Ovary (tissue), 9 donors: ENCODE measurements around the gene ADRA2C. TPM values are rescaled to one million over a fixed set of nuclear protein-coding genes. Genes with fewer than 3 reads are reported as not detected.

Experiments used
- DNase-seq, 5 donors: peaks; one replicate each; pipeline ENCODE4 v3.0.0-alpha.2; 2019 to 2020
- H3K27ac ChIP-seq, 2 donors: fragments of 200-600 bp; one replicate each; pipeline versions ENCODE4 v1.5.1 to v1.8.0; 2019 to 2022
- H3K27me3 ChIP-seq: fragments of 200-600 bp; one replicate; pipeline ENCODE4 v1.8.0; 2022
- H3K36me3 ChIP-seq: fragments of 200-600 bp; sonication (generic); one replicate; pipeline ENCODE4 v1.5.1; 2019
- H3K4me1 ChIP-seq: one replicate; pipeline ENCODE4 v1.8.1; 2013; ENCODE audit warnings: mild to moderate bottlenecking, moderate library complexity; ENCODE audit not compliant: insufficient read depth
- H3K4me3 ChIP-seq: fragments of 200-600 bp; sonication (generic); one replicate; pipeline ENCODE4 v1.5.1; 2017
- H3K9me3 ChIP-seq, 2 donors: fragments of 200-600 bp in 1 of 2; sonication (generic) in 1 of 2; one replicate each; pipeline versions ENCODE4 v1.5.1 to v1.8.1; 2013 to 2019; ENCODE audit warnings: mild to moderate bottlenecking in 1 of 2, moderate library complexity in 1 of 2
- EP300 ChIP-seq: sonication (generic); formaldehyde crosslinking; IDR thresholded peaks from one replicate; pipeline ENCODE4 v1.6.1; 2017; ENCODE audit warnings: antibody characterized with exemption
- POLR2A ChIP-seq: fragments of 450-650 bp; IDR thresholded peaks from one replicate; pipeline ENCODE4 v1.6.1; 2017; ENCODE audit warnings: antibody characterized with exemption, mild to moderate bottlenecking, moderate library complexity
- WGBS, 3 donors: extraction: QIAGEN DNeasy Blood & Tissue Kit in 1 of 3; methylation state at CpG; one replicate each; pipeline versions ENCODE4 v1.1.5 to v1.1.7; 2013 to 2017; 5-methylcytosine and 5-hydroxymethylcytosine counted together
- intact Hi-C, 4 donors: fragments of 100-400 bp; cut with DNase I; formaldehyde crosslinking; loops; one replicate each; pipeline versions ENCODE4 v1.11.0 to v1.15.1; 2022 to 2023
- polyA plus RNA-seq, 2 donors: library from polyadenylated mRNA; stranded (reverse); fragments of 200-250 nt in 1 of 2; fragments of 350-450 nt in 1 of 2; fragmentation: Illumina TruSeq in 1 of 2; extraction: RNeasy Lipid Tissue Mini Kit (QIAGEN cat#74804) in 1 of 2; gene quantifications; one replicate each; pipeline ENCODE4 v1.2.3, GENCODE V29; 2013 to 2014
- total RNA-seq, 7 donors: library from RNA; depleted of rRNA in 2 of 7; stranded (reverse); fragments of >200 nt in 2 of 7; fragmentation: NEBNext Ultra II Directional in 3 of 7; extraction: Animal tissue kit (Norgen Biotek cat#: 25700) in 3 of 7; gene quantifications; one replicate each; pipeline versions ENCODE4 v1.1.0 to v1.2.4, GENCODE V29; 2016 to 2023
- TF ChIP-seq, protein P1 (sequence below), 3 donors: fragments of 450-650 bp in 2 of 3; fragments of 200-600 bp in 1 of 3; IDR thresholded peaks; one replicate each; pipeline versions ENCODE4 v1.5.1 to v1.8.0; 2016 to 2022; ENCODE audit warnings: antibody characterized with exemption in 3 of 3, mild to moderate bottlenecking in 1 of 3
- donor health status: DM: no; HTN: no; CAD: no; lungs with moderate emphysema.
- donor health status: DM: no; HTN: no; CAD: no.
- donor health status: Bipolar disorder and iron deficiency.
- donor health status: DM: yes; HTN: yes; CAD: no.
- donor health status: DM: no; HTN: no; CAD: no.
- donor health status: DM: yes; HTN: yes; CAD: no.

Gene ADRA2C
- total and polyA plus RNA-seq, 9 donors, result 0.35 to 15.1 (median 4.2) TPM

DNA sequence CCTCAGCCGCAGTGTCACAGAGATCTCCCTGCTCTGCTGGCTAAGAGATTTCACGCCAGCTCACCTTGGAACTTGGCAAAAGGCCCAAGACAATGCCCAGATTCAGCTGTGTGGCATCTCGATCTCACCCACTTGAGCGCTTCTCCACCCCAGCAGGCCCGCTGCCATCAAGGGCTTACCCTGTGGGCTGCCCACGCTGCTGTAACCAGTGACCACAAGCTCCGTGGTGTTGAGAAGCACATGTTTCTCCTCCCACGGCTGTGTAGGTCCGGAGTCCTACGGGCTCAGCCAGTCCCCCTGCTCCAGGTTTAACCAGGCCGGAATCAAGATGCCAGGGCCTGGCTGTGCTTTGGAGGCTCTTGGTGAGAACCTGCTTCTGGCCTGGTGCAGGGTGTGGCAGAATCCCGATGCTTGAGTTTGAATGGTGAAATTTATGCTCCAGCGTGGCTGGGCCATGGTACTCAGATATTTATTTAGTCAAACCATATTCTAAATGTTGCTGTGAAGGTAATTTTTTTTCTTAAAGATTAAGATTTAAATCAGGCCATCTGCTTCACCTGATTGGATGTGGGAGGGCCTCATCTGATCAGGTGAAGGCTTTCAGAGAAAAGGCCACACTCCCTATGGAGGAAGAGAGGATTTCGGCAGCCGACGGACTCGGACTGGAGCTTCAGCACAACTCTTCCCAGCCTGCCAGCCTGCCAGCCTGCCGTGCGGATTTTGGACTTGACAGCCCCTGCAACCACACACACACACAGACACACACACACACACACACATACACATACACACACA lies 24.8 kb upstream of the ADRA2C start:
- H3K27ac ChIP-seq, result no peak overlapping the region

DNA sequence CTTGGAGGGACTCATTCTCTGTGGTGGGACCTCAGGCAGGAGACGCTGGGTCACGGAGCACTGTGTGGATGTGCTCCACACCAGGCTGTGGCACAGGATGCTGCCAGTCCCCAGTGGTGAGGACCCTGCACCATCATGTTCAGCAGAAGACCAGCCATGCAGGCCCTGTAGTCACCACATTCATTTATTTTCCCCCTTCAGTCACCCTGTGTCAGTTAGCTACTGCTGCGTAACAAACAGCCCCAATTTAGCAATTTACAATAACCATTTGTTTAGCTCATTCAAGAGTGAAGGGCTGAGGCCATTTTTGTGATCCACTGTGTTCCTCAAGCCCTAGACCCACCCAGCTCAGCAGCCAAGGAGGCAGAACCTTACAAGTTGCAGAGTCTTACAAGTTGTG lies 23.6 kb upstream of the ADRA2C start:
- Histone ChIP-seq H3K4me3 (no peak overlapping the region), H3K4me1 (no peaks in the 10 kb centered on the region), H3K36me3 (no peaks in the 10 kb centered on the region), H3K9me3 (peaks cover 0 to 7% of the 10 kb centered on the region in 2 donors), H3K27me3 (no peaks in the 10 kb centered on the region), H3K27ac (no peak overlapping the region)
- intact Hi-C loops, result no loop called here
- no peak for TF ChIP-seq POLR2A
- no peak for TF ChIP-seq EP300
- TF ChIP-seq, protein P1, sequence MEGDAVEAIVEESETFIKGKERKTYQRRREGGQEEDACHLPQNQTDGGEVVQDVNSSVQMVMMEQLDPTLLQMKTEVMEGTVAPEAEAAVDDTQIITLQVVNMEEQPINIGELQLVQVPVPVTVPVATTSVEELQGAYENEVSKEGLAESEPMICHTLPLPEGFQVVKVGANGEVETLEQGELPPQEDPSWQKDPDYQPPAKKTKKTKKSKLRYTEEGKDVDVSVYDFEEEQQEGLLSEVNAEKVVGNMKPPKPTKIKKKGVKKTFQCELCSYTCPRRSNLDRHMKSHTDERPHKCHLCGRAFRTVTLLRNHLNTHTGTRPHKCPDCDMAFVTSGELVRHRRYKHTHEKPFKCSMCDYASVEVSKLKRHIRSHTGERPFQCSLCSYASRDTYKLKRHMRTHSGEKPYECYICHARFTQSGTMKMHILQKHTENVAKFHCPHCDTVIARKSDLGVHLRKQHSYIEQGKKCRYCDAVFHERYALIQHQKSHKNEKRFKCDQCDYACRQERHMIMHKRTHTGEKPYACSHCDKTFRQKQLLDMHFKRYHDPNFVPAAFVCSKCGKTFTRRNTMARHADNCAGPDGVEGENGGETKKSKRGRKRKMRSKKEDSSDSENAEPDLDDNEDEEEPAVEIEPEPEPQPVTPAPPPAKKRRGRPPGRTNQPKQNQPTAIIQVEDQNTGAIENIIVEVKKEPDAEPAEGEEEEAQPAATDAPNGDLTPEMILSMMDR (IDR thresholded peaks at IDR 0.05), result no peak
- DNase-seq, result no peak
- 94 to 100% (median 96%) methylated on average over 3 of the region's 3 CpGs for WGBS, 3 donors

More for the DNA sequence above, 24.8 kb upstream of the ADRA2C start:
- Histone ChIP-seq H3K27me3 (no peaks in the 10 kb centered on the region), H3K4me1 (no peaks in the 10 kb centered on the region), H3K36me3 (no peaks in the 10 kb centered on the region), H3K4me3 (no peak overlapping the region), H3K9me3 (peaks cover 0 to 7% of the 10 kb centered on the region in 2 donors)
- intact Hi-C loops, result no loop called here
- 84 to 87% (median 85%) methylated on average over 18 to 19 of the region's 19 CpGs for WGBS, 3 donors
- DNase-seq, result no peak
- no peak for TF ChIP-seq POLR2A
- TF ChIP-seq EP300, result no peak
- TF ChIP-seq, protein P1 (IDR thresholded peaks at IDR 0.05), result no peak

DNA sequence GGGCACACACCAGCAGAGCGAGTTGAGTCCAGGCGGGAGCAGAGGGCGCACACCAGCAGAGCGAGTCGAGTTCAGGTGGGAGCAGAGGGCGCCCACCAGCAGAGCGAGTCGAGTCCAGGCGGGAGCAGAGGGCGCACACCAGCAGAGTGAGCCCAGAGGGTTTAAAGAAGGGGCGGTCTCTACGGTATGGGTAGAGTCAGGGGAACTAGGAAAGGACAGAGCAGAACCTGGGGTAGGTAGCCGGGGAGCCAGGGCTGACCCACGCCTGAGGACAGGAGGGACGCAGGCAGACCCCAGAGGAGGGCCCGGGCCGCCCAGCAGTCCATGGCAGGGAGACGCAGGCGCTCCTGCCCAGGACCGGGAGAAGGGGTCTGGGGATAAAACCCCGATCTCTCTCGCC lies 22.0 kb upstream of the ADRA2C start:
- WGBS, 3 donors, result 59 to 61% (median 61%) methylated on average over 22 of the region's 22 CpGs
- Histone ChIP-seq H3K36me3 (no peaks in the 10 kb centered on the region), H3K4me1 (no peaks in the 10 kb centered on the region), H3K4me3 (no peak overlapping the region), H3K9me3 (peaks cover 0 to 7% of the 10 kb centered on the region in 2 donors), H3K27me3 (no peaks in the 10 kb centered on the region), H3K27ac (no peak overlapping the region)
- intact Hi-C loops, result no loop called here
- TF ChIP-seq POLR2A (no peak), EP300 (no peak)
- TF ChIP-seq, protein P1 (IDR thresholded peaks at IDR 0.05), result no peak
- no peak for DNase-seq

DNA sequence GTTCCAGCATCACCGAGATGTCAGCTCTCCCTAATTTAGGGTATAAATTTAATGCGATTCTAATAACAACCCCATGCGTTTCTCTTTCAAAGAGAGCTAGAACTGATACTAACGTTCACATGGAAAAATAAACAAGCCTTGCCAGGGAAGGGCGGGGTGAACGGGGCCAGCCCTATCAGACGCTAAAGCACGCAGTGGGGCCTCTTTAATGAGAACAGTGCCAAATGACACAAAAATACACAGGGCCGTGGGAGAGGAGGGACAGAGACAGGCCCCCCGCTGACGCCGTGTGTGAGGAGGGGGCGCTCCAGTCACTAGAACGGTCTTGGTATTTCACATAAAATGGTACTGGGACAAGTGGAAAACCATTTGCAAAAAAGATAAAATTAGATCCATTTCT lies 21.3 kb upstream of the ADRA2C start:
- H3K4me3 ChIP-seq, result no peak overlapping the region
- 7 to 11% (median 9%) methylated on average over 14 of the region's 14 CpGs for WGBS, 3 donors
- H3K9me3 ChIP-seq, result peaks cover 0 to 7% of the 10 kb centered on the region in 2 donors
- H3K4me1 ChIP-seq, result no peaks in the 10 kb centered on the region
- intact Hi-C loops, result no loop called here
- no peak overlapping the region for H3K27ac ChIP-seq
- no peak for DNase-seq
- H3K27me3 ChIP-seq, result no peaks in the 10 kb centered on the region
- H3K36me3 ChIP-seq, result no peaks in the 10 kb centered on the region
- no peak for TF ChIP-seq EP300
- no peak for TF ChIP-seq POLR2A
- TF ChIP-seq, protein P1 (IDR thresholded peaks at IDR 0.05), result no peak
